Measurements from ENCODE around the gene C11orf97. TPM values are rescaled to one million over a fixed set of nuclear protein-coding genes. Genes with fewer than 3 reads are reported as not detected.

Gene C11orf97
- total and polyA plus RNA-seq, 9 of the 15 experiments (the other 6 are each of a cell fraction or from before 2014, with no cell fraction given): not detected

- TF ChIP-seq TFAP4 (CRISPR knock-in tag; IDR thresholded peaks at IDR 0.05; ENCODE audit: borderline replicate concordance) (peak; percentile 39; the same call in 1 of the 2 replicates), HDAC6 (IDR thresholded peaks at IDR 0.05; ENCODE audit: low read depth, low read length) (no peak), MXD1 (CRISPR knock-in tag; IDR thresholded peaks at IDR 0.05; ENCODE audit: borderline replicate concordance, poor library complexity, severe bottlenecking) (no peak), MBD1 (CRISPR knock-in tag; IDR thresholded peaks at IDR 0.05) (no peak), POLR3A (IDR thresholded peaks at IDR 0.05; ENCODE audit: borderline replicate concordance, extremely low read depth, insufficient read depth, insufficient read length) (no peak), ZNF311 (CRISPR knock-in tag; IDR thresholded peaks at IDR 0.05) (no peak), MYBL2 (IDR thresholded peaks at IDR 0.05; ENCODE audit: low read depth) (no peak), MYBL2 (CRISPR knock-in tag; IDR thresholded peaks at IDR 0.05; ENCODE audit: borderline replicate concordance) (no peak), KAT7 (CRISPR knock-in tag; IDR thresholded peaks at IDR 0.05; ENCODE audit: borderline replicate concordance) (no peak), YBX1 (IDR thresholded peaks at IDR 0.05) (no peak), CREB3 (tag; conservative IDR thresholded peaks at IDR 0.05; ENCODE audit: low read depth) (peak; percentile 55; the same call in 1 of the 2 replicates), ZNF76 (CRISPR knock-in tag; IDR thresholded peaks at IDR 0.05; ENCODE audit: borderline replicate concordance) (no peak), ZNF263 (CRISPR knock-in tag; IDR thresholded peaks at IDR 0.05; ENCODE audit: borderline replicate concordance) (no peak), STAT6 (CRISPR knock-in tag; IDR thresholded peaks at IDR 0.05) (peak; percentile 43; the same call in 1 of the 2 replicates), PML (IDR thresholded peaks at IDR 0.05; ENCODE audit: low read length) (0 out of 2 replicates have a peak, but pooled peaks have one; percentile 18), SUPT5H (IDR thresholded peaks at IDR 0.05) (peak; percentile 60), HIVEP1 (CRISPR knock-in tag; IDR thresholded peaks at IDR 0.05) (no peak), POLR2G (IDR thresholded peaks at IDR 0.05; ENCODE audit: low read depth, low read length) (peak; percentile 87), NELFE (IDR thresholded peaks at IDR 0.05; ENCODE audit: insufficient read depth, insufficient read length) (no peak)
Observed at GRCh38 chr11:94567181-94567670, 55.0 kb downstream of the C11orf97 start, which contains the start of gene PIWIL4 (continued).
